Trophoblast cell (in vitro differentiated cells and primary cell): ENCODE results near the gene CRYBB2.

ENCODE experiments used
- DNase-seq, 2 donors: peaks; one replicate each; pipeline ENCODE4 v3.0.0-alpha.2; 2016
- H2AFZ ChIP-seq: 2 replicates; pipeline ENCODE4 v1.6.1; 2013; ENCODE audit warnings: low read length, moderate library complexity, mild to moderate bottlenecking; ENCODE audit not compliant: insufficient read depth, poor library complexity
- H2AK5ac ChIP-seq: 2 replicates; pipeline ENCODE4 v1.6.1; 2013; ENCODE audit warnings: mild to moderate bottlenecking, low read length
- H2BK120ac ChIP-seq: 2 replicates; pipeline ENCODE4 v1.6.1; 2013; ENCODE audit warnings: low read length, mild to moderate bottlenecking, moderate library complexity; ENCODE audit not compliant: insufficient read depth, poor library complexity
- H2BK12ac ChIP-seq: 2 replicates; pipeline ENCODE4 v1.6.1; 2013; ENCODE audit warnings: mild to moderate bottlenecking, low read length, moderate library complexity
- H2BK5ac ChIP-seq: 2 replicates; pipeline ENCODE4 v1.6.1; 2013; ENCODE audit warnings: low read length, low read depth, moderate library complexity, mild to moderate bottlenecking; ENCODE audit not compliant: poor library complexity
- H3K14ac ChIP-seq: 2 replicates; pipeline ENCODE4 v1.6.1; 2013; ENCODE audit warnings: mild to moderate bottlenecking, low read length
- H3K18ac ChIP-seq: 2 replicates; pipeline ENCODE4 v1.6.1; 2013; ENCODE audit warnings: mild to moderate bottlenecking, low read length
- H3K23ac ChIP-seq: 2 replicates; pipeline ENCODE4 v1.6.1; 2013; ENCODE audit warnings: low read length
- H3K27ac ChIP-seq: 2 replicates; pipeline ENCODE4 v1.5.1; 2013; ENCODE audit warnings: low read depth, mild to moderate bottlenecking, inconsistent platforms, low read length, moderate library complexity
- H3K27me3 ChIP-seq: 2 replicates; pipeline ENCODE4 v1.6.1; 2013; ENCODE audit warnings: inconsistent platforms, mild to moderate bottlenecking, low read length, moderate library complexity; ENCODE audit not compliant: insufficient read depth
- H3K36me3 ChIP-seq, 2 experiments: 1 replicate in 1 of 2; 2 replicates in 1 of 2; pipeline ENCODE4 v1.6.1; 2013; ENCODE audit warnings: low read length in 2 of 2, mild to moderate bottlenecking in 2 of 2, moderate library complexity in 1 of 2; ENCODE audit not compliant: insufficient read depth in 2 of 2, control insufficient read depth in 1 of 2
- H3K4ac ChIP-seq: 2 replicates; pipeline ENCODE4 v1.6.1; 2013; ENCODE audit warnings: low read depth, mild to moderate bottlenecking, low read length, moderate library complexity
- H3K4me1 ChIP-seq, 2 experiments: 1 replicate in 1 of 2; 2 replicates in 1 of 2; pipeline ENCODE4 v1.6.1; 2013; ENCODE audit warnings: low read length in 2 of 2, mild to moderate bottlenecking in 2 of 2, moderate library complexity in 1 of 2; ENCODE audit not compliant: insufficient read depth in 2 of 2, control insufficient read depth in 1 of 2
- H3K4me2 ChIP-seq: 2 replicates; pipeline ENCODE4 v1.6.1; 2013; ENCODE audit warnings: inconsistent platforms, mild to moderate bottlenecking, low read length, moderate library complexity
- H3K4me3 ChIP-seq: 2 replicates; pipeline ENCODE4 v1.5.1; 2013; ENCODE audit warnings: mild to moderate bottlenecking, low read depth, low read length, inconsistent platforms
- H3K79me1 ChIP-seq: one replicate; pipeline ENCODE4 v1.6.1; 2013; ENCODE audit warnings: low read length
- H3K79me2 ChIP-seq: 2 replicates; pipeline ENCODE4 v1.6.1; 2013; ENCODE audit warnings: low read length, mild to moderate bottlenecking; ENCODE audit not compliant: control insufficient read depth, insufficient read depth, poor library complexity
- H3K9ac ChIP-seq: 2 replicates; pipeline ENCODE4 v1.6.1; 2013; ENCODE audit warnings: mild to moderate bottlenecking, low read length
- H3K9me3 ChIP-seq: 2 replicates; pipeline ENCODE4 v1.6.1; 2013; ENCODE audit warnings: low read depth, mild to moderate bottlenecking, control low read depth, inconsistent platforms, low read length; ENCODE audit not compliant: insufficient read depth
- H4K12ac ChIP-seq: 2 replicates; pipeline ENCODE4 v1.6.1; 2013; ENCODE audit warnings: low read depth, mild to moderate bottlenecking, low read length, moderate library complexity
- H4K8ac ChIP-seq: 2 replicates; pipeline ENCODE4 v1.6.1; 2013; ENCODE audit warnings: low read depth, mild to moderate bottlenecking, low read length, moderate library complexity
- H4K91ac ChIP-seq: one replicate; pipeline ENCODE4 v1.6.1; 2013; ENCODE audit warnings: low read depth, mild to moderate bottlenecking, low read length, moderate library complexity
- WGBS: extraction: QIAGEN DNeasy Blood & Tissue Kit; methylation state at CpG from one replicate; pipeline ENCODE4 v1.1.7; 2013; ENCODE audit warnings: missing lambda C conversion rate; ENCODE audit not compliant: insufficient read length, insufficient coverage; ENCODE audit errors: extremely low coverage; 5-methylcytosine and 5-hydroxymethylcytosine counted together

The CRYBB2 gene

DNA sequence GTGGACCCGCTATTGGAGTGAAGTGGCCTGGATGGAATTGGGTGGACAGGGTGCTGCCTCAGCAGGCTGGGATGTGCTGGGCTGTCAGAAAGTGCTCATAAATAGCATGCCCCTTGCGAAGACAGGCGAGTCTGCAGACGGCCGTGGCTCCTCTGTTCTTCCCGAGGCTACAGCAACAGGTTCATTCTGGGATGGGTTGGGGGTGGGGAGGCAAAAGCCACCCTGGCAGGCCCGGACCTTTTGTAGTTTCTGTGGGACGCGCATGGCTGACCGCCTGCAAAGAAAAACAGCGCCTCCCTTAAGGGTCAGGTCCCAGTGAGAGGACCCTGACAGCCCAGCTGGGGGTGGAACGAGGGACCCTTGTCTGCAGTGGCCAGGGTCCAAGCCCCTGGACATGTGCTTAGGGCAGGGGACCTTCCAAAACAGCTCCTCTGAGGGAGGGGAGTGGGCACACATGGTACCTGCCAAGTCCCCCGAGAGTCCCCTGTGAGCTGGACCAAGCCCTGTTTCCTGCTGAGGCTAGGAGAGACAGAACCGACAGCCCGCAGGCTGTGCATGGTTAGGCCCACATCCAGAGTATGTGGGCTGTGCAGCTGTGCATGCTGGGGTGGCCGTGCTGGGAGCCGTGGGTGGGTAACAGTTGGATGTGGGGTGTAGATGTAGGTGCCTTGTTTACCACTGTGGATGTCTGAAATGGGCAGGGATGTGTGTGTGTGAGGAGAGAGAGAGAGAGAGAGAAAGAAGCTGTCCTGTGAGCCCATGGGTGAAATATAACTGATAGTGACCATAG, 19.5 kb upstream of the CRYBB2 start, which contains the start of gene CRYBB3:
TSS of gene CRYBB3 (plus strand) at position 128 of the 790 bp plus-strand sequence. CDS start 1,539 bp downstream, outside the sequence.
- H3K36me3 ChIP-seq, result peaks cover 12 to 13% of the 10 kb centered on the region in 2 experiments
- no peaks in the 10 kb centered on the region for H3K79me2 ChIP-seq
- H3K18ac ChIP-seq, result no peak within 1 kb of the TSS
- DNase-seq, result peak in 1 of 2 donors; percentile 40
- H2BK12ac ChIP-seq, result no peak within 1 kb of the TSS
- H3K14ac ChIP-seq, result no peak within 1 kb of the TSS
- H3K27me3 ChIP-seq, result no peaks in the 10 kb centered on the region
- H2AK5ac ChIP-seq, result no peak within 1 kb of the TSS
- no peak within 1 kb of the TSS for H2AFZ ChIP-seq
- H3K27ac ChIP-seq, result no peak within 1 kb of the TSS
- H3K9me3 ChIP-seq, result no peaks in the 10 kb centered on the region
- no peak within 1 kb of the TSS for H2BK5ac ChIP-seq
- no peak within 1 kb of the TSS for H3K4me2 ChIP-seq
- H4K12ac ChIP-seq, result no peak within 1 kb of the TSS
- no peak within 1 kb of the TSS for H3K4ac ChIP-seq
- H2BK120ac ChIP-seq, result no peak within 1 kb of the TSS
- H3K23ac ChIP-seq, result no peak within 1 kb of the TSS
- no peak within 1 kb of the TSS for H3K4me3 ChIP-seq
- no peak within 1 kb of the TSS for H3K9ac ChIP-seq
- H4K91ac ChIP-seq, result no peak within 1 kb of the TSS
- no CpG with 5 or more reads among the region's 17 CpGs for WGBS
- no peak within 1 kb of the TSS for H4K8ac ChIP-seq
- H3K79me1 ChIP-seq, result no peaks in the 10 kb centered on the region
- no peaks in the 10 kb centered on the region for H3K4me1 ChIP-seq

DNA sequence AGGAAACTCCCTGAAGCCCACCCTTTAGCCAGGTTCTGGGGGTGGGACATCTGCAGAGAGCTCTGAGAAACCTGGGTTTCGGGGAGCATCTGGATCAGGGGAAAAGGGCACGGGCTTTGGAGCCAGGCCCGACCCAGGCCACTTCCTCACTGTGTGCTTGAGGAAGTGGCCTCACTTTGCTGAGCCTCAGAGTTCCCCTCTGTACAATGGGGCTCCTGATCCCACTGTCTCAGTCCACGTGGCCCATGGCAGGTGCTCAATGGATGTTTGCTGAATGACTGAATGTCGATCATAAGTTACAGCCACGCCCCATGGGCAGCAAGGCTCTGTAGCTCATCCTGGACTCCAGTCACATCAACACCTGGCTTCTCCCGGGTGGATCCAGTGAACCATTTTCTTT, 18.5 kb upstream of the CRYBB2 start:
- WGBS, result no CpG with 5 or more reads among the region's 7 CpGs
- Histone ChIP-seq H2AK5ac (no peak overlapping the region), H4K91ac (no peak overlapping the region), H3K79me2 (no peaks in the 10 kb centered on the region), H3K9me3 (peaks cover 2% of the 10 kb centered on the region), H3K18ac (no peak overlapping the region), H3K36me3 (peaks cover 8 to 13% of the 10 kb centered on the region in 2 experiments), H3K27me3 (no peaks in the 10 kb centered on the region), H4K8ac (no peak overlapping the region), H2BK12ac (no peak overlapping the region), H3K23ac (no peak overlapping the region), H3K4ac (no peak overlapping the region), H3K4me2 (no peak overlapping the region), H3K14ac (no peak overlapping the region), H2BK120ac (no peak overlapping the region), H3K4me3 (no peak overlapping the region), H4K12ac (no peak overlapping the region), H2AFZ (no peak overlapping the region), H2BK5ac (no peak overlapping the region), H3K27ac (no peak overlapping the region), H3K9ac (no peak overlapping the region), H3K79me1 (no peaks in the 10 kb centered on the region), H3K4me1 (no peaks in the 10 kb centered on the region)
- no peak for DNase-seq

DNA sequence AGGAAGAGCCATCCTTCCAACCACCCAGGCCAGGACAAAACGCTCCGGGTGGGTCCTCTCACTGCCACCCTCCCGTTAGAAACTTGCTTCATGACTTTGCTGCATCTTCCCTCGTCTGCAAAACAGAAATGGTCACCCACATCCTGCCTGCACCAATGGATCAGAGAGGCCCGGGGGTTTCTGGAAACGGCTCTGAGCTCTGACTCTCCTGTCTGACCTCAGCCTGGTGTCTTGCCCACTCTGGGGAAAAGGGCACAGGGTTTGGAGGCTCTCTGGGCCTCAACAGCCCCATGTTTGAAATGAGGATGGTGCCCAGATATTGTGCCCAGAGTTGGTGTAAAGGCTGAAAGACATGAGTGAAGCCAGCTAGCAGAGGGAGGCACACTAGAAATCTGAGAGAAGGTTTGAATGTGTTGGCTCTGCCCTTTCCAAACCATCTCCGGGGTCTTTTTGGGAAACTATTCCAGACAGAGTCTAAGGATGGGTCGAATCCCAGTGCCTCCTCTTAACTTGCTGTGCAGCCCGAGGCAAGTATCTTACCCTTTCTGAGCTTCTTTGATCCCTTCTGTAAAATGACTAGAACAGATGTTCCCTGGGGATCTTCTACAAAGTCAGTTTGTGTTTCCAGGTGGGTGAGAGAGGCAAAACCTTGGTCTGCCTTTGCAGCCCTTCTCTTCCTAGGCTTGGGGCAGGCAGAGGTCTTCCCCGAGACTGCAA, 17.7 kb upstream of the CRYBB2 start:
- Histone ChIP-seq H2BK5ac (no peak overlapping the region), H3K79me2 (no peaks in the 10 kb centered on the region), H3K79me1 (no peaks in the 10 kb centered on the region), H3K9ac (no peak overlapping the region), H3K4ac (no peak overlapping the region), H4K8ac (no peak overlapping the region), H3K4me2 (no peak overlapping the region), H3K23ac (no peak overlapping the region), H3K27me3 (no peaks in the 10 kb centered on the region), H3K27ac (no peak overlapping the region), H3K36me3 (peaks cover 7 to 11% of the 10 kb centered on the region in 2 experiments), H4K91ac (no peak overlapping the region), H3K18ac (no peak overlapping the region), H3K4me1 (no peaks in the 10 kb centered on the region), H2BK120ac (no peak overlapping the region), H4K12ac (no peak overlapping the region), H2BK12ac (no peak overlapping the region), H2AK5ac (no peak overlapping the region), H3K9me3 (peaks cover 2% of the 10 kb centered on the region), H3K14ac (no peak overlapping the region), H2AFZ (no peak overlapping the region), H3K4me3 (no peak overlapping the region)
- no CpG with 5 or more reads among the region's 10 CpGs for WGBS
- no peak for DNase-seq

DNA sequence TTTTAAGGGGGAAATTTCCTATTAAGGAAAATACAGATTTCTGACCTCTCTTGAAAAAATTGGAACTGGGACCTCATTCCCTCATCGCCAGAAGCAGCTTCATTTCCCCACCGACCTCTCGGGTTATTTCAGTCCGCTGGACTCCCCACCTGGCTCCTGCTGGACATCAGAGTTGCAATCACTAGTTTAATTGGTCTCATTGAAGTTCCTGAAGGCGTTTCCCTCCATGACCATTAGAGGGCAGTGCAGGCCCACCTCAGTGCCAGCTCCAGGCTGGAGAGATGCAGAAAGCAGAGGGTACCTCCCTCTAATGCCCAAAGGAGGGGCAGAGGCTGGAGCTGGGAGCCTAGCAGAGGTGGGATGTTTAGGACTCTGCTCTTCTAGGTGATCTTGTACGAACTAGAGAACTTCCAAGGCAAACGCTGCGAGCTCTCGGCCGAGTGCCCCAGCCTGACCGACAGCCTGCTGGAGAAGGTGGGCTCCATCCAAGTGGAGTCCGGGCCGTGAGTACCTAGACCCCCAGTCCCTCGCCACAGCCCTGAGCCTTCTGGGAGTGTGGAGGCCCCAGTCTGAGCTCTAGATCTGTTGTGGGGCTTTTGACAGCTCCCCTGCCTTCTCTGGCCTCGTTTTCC, 17.0 kb upstream of the CRYBB2 start:
- H3K4me2 ChIP-seq, result no peak overlapping the region
- no peak overlapping the region for H2AFZ ChIP-seq
- no CpG with 5 or more reads among the region's 15 CpGs for WGBS
- no peak overlapping the region for H4K91ac ChIP-seq
- no peak overlapping the region for H3K18ac ChIP-seq
- peak; percentile 55 to 81 for DNase-seq
- H3K14ac ChIP-seq, result no peak overlapping the region
- H2BK12ac ChIP-seq, result no peak overlapping the region
- no peak overlapping the region for H4K12ac ChIP-seq
- no peak overlapping the region for H3K4ac ChIP-seq
- H3K9me3 ChIP-seq, result peaks cover 2% of the 10 kb centered on the region
- no peak overlapping the region for H3K27ac ChIP-seq
- no peak overlapping the region for H2BK120ac ChIP-seq
- H2AK5ac ChIP-seq, result no peak overlapping the region
- peaks cover 5 to 9% of the 10 kb centered on the region in 2 experiments for H3K36me3 ChIP-seq
- no peak overlapping the region for H4K8ac ChIP-seq
- no peaks in the 10 kb centered on the region for H3K79me2 ChIP-seq
- no peak overlapping the region for H3K4me3 ChIP-seq
- no peaks in the 10 kb centered on the region for H3K4me1 ChIP-seq
- H2BK5ac ChIP-seq, result no peak overlapping the region
- H3K79me1 ChIP-seq, result no peaks in the 10 kb centered on the region
- H3K23ac ChIP-seq, result no peak overlapping the region
- no peaks in the 10 kb centered on the region for H3K27me3 ChIP-seq
- H3K9ac ChIP-seq, result no peak overlapping the region
